NK-92 treated with Interleukin-12 subunit alpha and Interleukin-12 subunit beta, amount 100 ng/mL, for 24 hours (cell line): ENCODE data around the gene MXI1.
A peak's percentile ranks its signal among the peaks of the same experiment; 100 is the strongest.
"Not testable (repeated sequence)": the region's sequence is repeated elsewhere in the genome, so short reads cannot be mapped to it uniquely, and the experiment has no call there.

Experiments
- DNase-seq: peaks from one replicate; lab custom pipeline; 2025; lab: John Stamatoyannopoulos, UW

Gene MXI1

DNA sequence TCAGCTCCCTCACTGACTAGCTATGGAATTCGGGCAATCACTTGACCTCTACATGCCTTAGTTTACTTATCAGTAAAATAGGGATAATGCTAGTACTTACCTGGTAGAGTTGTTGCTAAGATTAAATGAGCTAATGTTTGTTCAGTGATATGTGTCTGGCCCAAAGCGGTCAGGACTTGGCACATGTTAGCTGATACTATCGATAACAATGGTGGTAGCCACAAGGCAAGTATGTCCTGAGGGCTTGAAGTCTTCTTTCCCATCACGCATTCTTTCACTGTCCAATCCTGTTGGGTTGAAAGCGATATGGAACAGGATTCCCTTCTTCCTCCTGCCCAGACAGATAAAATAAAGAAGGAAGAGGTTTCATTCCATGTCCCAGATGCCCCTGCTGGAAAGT, 25.5 kb upstream of the MXI1 start:
- DNase-seq, result no peak

DNA sequence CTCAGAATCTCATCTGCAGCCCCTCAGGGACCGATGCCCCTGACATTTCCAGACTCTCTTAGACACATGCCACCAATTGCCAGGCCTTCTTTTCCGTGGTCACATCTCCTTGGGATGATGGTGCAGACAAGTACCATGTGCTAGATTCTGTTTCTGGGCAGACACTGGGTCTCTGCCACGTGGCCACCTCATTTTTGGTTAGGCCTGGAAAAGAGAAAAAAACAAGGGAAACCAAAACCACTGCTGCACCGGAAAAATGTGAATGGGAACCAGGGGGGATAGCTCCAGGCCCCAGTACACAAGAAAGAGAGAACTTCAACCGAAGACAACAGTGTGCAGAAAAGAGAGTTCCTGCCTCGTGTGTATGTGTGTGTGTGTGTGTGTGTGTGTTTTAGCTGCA, 23.0 kb upstream of the MXI1 start:
- DNase-seq, result no peak

DNA sequence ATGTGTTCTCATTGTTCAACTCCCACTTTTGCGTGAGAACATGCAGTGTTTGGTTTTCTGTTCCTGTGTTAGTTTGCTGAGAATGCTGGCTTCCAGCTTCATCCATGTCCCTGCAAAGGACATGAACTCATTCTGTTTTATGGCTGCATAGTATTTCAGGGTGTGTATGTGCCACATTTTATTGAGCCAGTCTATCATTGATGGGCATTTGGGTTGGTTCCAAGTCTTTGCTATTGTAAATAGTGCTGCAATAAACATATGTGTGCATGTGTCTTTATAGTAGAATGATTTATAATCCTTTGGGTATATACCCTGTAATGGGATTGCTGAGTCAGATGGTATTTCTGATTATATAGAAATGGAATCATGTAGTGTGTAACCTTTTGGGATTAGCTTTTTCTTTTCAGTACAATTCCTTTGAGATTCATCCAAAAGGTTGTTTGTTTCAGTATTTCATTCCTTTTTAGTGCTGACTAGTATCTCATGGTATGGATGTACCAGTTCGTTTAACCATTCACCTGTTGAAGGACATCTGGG, 21.7 kb upstream of the MXI1 start:
- DNase-seq, result not testable (repeated sequence)

DNA sequence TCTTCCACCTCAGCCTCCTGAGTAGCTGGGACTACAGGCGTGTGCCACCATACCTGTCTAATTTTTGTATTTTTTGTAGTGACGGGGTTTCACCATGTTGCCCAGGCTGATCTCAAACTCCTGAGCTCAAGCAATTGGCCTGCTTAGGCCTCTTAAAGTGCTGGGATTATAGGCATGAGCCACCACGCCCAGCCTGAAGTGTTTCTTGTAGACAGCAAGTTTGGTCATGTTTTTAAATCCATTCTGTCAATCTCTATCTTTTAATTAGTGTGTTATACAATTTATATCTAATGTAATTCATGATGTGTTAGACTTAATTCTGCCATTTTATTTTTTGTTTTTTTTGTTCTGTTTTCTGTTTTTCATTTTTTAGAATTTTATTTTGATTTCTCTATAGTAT, 17.2 kb upstream of the MXI1 start:
- DNase-seq, result no peak

DNA sequence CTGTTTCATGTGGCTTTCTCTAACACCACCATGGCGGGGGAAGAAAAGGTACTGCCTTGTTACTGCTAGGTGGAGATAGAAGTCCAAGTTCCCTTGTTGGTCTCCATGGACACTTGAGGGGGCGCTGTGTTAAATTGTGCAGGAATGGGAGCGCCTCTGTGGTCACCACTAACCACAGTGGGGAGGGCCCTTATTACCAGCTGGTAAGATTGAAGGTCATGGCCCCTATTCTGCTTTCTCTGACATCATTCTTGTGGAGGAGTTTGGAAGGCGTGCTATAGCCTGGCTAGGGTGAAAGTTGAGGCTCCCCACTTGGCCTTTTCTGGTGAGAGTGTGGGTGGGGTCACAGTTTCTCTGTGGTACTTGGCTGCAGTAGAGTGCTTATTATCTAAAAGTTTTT, 14.9 kb upstream of the MXI1 start:
- DNase-seq, result no peak

DNA sequence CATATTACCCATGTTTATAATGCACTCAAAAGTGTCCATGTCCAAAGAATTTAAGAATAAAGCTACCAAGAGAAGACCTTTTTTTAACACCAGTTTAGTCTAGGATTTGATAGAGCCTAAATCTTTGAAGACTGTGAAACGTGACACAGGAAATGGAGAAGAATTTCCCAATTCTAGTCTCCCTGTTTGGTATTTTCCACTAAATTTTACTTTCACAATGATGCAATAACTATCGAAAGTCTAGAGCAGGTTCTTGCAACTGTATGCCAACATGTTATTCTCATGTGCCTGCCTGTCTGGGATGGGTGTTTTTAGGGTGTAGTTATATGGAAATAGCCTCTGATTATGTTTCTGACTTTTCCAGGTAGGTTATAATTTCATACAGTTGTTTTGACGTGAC, 6.9 kb upstream of the MXI1 start:
- DNase-seq, result no peak

DNA sequence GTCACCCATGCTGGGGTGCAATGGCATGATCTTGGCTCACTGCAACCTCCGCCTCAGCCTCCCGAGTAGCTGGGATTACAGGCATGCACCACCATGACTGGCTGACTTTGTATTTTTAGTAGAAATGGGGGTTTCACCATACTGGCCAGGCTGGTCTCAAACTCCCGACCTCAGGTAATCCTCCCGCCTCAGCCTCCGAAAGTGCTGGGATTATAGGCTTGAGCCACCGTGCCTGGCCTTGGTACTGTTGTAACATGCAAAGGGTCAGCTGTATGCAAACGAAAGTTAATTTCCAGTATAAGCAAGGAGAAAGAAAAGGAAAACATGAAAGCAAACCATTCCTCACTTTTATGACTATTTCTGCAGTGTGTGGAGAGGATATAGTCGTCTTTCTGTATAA, 6.4 kb upstream of the MXI1 start:
- not testable (repeated sequence) for DNase-seq

DNA sequence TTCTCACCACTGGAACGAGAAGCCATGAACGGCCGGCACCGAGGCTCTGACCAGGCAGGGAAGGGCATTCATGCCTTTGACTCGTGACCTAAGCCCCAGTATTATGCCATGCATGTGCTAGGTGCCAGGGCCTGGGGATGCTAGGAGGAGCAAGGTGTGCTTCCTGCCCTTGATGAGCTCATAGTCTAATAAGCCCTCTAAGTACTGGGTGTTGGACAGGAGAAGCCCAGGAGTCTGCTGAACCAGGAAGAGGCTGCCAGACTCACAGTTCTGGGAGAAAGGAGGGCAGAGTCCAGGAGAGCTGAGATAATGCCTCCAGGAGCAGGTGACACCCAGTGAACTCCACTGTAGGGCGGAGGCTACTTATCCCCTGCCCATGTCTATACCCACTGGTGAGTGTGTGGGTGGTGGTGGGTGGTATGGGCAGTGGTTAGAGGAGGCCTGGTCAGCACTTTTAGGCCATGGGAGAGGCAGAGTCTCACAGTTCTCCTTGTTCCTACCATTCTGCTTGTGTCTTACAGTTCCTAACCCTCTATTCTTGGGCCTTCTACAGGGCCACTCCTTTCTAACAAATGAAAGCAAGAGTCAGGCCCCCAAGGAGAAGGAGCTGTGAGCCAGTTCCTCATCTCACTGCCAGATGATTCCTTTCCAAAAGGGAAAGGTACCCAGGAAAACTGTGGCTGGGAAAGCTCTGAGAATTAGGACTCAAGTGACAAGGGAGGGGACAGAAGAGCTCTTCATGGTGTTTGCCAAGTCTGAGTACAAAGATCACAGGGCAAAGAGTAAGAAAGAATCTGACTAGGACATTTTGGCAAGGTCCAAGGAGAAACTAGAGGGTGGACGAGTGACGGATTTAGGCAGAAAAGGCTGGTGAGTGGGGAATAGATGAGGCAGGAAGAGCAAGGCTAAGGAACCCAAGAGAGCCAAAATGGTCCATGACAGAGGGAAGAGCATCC, 3.6 kb upstream of the MXI1 start:
- DNase-seq, result no peak

DNA sequence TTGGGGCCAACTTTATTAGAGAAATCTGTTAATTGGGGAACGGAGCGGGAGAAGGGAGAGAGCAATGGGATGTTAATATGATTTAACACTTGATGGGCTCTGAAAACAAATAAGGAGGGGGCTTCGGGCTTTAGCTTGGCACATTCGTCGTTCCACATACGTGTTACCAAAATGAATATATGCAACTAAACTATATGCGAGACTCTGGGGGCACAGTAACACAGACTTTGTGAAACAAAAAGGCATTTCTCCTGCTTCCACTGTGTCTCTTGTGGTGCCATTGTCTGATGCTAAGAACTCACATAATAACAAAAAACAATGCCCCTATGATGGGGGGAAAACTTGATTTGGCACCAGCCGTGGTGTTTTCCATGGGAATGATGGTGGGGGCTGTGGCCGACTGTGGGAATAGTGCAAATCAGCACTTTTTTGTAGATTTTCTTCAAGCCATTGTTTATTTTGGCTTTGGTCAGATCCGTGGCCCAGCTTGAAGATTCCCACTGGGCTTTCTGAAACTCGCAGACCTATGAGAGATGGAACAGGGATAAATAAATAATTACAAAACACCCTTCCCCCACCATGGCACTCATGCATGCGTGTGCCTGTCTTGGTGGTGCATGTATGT, 2.2 kb upstream of the MXI1 start:
- no peak for DNase-seq

DNA sequence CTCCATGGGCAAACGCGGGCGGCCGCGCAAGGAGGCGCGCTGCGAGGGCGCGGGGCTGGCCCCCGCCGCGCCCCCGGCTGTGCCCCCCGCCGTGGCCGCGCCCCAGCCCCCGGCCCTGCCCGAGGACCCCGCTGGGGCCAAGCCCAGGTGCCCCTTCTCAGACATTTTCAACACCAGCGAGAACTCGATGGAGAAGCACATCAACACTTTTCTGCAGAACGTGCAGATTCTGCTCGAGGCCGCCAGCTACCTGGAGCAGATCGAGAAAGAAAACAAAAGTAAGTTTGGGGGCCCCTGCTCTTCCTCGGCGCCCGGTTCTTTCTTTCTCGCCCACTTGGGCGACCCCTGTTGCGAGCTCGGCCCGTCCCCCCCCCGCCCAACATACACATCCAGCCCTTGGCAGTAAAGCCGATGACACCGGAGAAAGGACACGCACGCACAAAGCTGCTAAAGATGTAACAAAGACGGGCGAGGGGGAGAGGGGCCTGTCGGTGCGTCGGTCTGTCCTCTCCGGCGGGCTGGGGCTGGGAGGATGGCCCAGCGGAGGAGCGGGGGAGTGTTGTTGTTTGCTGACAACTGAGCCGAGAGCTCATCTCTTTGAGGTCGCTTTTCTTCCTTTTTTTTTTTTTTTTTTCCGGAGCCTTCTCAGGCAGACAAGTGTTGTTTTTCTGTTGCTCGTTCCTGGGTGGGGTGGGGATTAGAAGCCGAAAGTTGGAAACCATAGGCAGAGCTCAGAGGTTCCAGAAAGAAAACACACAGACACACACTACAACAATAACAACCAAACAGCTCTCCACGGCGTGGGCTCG, 604 bp downstream of the MXI1 start:
- DNase-seq, result no peak

DNA sequence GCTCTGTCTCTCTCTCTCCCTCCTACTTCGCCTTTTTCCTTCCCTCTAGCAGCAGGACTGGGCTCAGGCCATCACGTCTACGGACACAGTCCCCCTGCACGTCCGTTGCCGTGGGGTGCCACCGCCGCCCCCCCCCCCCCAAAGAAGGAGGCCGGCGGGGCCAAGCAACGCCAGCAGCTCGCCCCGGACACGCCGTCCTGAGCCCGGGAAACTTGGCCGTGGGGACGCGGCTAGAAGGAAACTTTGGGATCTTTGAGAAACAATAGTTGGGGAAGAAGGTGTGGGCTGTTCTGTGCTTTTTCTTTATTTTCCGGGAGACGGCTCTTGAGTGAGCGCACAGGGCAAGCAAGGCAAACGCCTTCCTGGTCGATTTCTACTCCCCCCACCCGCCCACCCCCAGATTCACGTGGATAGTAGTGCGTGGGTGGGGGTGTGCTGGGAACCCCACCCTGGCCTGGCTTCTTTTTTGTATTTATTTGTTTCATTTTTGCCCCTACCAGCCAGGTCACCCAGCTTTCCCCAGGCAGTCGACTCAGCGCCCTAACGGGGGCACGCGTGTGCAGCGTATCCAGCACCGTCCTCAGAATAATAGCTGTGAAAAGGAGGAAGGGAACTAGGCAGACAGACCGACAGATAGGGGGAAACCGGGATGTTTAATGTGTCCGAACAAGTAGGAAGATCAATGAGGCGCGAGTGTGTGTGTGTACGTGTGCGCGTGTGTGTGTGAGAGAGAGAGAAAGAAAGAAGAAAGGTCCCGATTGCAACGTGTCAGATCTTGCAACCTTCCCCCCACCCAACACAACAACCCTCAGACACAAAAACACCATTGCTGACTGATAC, 1.4 kb downstream of the MXI1 start:
- DNase-seq, result no peak

DNA sequence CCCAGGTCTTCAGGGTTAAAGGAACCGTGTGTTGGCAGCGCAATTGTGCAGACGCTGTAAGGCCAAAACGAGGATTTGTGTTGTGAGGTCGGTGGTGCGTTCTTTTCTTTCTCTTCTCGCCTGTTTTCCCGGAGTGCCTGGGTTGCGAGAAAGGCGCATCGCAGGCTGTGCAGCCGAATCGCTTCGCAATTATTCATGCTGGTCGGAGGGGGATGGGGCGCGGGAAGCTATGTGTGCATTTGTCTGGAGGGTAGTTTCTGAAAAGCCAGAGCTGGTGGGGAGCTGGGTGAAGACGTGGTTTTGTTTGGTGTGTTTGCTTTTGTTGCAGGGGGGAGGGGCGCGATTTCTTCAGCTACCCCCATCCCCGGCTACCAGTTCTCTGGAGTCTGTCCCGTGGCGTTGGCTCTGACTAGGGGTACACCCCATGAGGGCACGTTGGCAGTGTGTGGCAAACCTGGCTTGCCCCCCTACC, 2.1 kb downstream of the MXI1 start:
- DNase-seq, result peak; percentile 68

DNA sequence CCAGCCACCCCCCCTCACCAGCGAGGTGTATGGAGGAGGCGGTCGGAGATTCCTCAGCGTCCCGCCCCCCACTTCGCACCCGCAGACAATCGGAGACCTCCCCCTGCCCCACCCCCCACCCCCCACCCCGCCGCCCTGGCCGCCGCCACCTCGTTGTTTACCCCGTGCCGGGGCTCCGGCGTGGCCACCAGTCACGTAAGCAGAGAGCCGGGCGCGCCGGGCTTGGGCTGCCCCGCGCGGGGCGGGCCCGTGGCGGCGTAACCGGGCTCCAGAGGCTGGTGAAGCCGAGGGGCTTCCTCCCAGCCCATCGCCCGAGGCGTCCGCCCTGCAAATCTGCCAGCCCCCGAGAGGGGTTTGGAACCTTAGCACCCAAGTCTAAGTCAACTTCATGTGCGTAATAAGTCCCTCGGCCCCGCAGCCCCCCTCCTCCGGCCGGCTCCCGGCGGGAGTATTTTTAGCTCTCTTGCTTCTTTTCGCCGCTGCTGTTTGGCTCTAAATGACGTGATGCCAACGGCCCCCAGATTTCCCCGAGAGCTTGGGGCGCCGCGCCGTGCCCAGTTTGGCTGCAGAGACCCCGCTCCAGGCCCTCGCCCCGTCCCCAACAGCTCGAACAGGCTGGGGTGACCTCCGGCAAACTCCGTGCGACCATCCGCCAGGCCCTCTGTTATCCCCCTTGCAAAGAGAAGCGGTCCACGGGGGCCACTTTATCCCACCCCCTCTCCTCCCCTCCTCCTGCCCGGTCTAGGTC, 2.7 kb downstream of the MXI1 start:
- no peak for DNase-seq

DNA sequence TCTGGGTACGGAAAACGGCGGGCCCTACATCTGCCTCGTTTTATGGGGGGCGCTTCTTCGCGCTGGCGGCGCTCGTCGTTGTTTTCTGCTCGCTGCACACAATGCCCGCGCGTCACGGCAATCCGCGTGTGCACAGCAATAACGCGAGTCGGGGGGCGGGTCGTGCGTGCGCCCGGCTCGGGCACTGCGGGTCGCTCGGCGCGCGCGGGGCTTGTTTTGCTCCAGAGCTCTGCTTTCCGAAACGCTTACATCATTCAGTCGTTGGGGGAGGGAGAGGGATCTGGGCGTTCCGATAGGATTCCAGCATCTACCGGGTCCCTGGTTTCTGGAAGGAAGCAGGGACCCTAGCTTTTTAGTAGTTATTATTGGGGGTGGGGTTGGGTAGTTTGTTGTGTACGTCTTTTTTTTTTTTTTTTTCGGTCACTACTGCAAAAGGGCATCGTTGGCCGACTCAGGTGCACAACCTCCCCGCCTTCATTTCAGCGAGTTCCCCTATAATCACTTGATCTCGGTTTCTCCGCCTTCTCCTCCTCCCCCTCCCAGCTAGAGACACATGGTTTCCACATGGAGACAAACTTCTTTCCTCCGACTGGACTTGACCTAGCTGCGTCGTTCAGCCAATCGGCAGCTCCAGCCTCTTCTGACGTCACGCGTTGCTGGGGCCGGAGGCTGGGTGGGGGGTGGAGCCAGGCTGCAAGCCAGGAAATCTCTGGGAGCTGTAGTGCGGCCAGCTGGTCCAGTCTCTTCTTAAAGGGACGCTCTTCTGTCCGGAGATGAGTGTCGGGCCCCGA, 3.5 kb downstream of the MXI1 start:
- DNase-seq, result peak; percentile 80

DNA sequence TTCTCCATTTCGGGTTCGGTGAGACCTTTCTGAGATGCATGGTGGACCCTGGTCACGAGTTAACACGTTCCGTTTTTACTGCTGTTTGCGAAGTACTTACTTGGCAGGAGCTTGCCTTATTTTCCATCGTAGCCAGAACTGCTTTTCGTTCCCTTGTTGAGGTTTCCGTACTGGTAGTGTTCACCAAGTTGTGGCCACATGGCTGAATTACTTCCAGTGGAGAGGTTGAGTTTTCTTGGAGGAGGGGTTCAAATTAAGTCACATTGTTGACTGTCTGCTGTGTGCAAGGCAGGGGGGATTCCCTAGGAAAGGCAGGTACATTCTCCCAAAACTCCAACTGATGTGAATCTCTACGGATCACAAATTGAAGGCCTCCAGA, 4.0 kb downstream of the MXI1 start:
- DNase-seq, result no peak

DNA sequence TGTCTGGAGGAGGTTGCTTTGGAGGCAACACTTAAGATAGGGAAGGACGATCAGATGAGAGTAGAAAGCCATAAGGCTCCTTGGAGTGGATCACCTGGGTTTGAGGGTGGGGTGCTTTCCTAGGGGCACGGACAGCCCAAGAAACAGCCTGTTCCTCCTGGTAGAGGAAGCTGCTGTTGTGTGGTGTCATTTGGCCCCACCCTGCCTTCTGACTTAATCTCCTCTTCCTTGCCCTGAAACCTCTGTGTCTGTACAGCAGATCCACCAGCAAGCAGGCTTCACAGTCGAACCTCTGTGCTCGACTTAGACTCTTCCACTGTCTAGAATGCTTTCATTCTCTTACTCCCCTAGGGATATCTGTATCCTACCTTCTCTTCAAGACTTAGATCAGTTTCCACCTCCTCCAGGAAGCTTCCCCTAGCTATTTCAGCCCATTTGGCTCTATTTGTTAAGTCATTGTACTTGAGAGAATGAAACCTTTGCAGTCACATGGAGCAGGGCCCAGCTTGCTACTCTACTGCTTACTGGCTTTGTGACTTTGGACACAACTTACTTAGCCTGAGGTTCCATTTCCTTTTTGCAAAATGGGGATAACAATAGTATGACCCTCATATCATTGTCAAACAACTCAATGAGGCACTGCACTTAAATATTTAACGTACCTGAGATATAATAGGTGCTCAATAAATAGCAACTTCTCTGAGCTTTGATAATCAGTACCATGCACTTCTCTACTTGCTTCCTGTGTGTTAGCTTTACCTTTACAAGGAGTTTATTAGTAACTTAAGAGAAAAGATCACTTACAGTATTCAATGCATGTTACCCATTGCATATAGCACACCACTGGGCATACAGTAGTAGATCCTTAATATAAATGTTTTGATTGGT, 5.0 kb downstream of the MXI1 start:
- DNase-seq, result no peak

DNA sequence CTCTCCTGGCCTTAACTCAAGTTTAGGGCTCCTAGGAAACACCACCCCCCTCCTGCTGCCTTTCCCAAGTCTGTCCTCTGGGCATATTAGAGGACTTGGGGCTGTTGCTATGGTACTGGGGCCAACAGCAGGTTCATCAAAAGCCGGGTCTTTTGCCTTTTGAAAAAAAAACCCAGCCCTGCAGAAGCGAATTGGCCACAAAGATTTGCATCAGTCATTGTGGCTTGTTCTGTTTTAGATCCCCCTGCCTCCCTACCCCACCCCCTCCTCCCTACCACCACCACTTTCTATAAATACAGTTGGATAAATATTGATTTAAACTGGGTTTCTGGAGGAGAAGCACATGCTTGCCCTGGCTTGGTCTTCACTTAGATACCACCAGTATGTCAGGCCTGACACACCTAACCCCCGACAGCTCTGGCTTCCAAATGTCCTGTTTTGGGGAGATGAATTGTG, 7.0 kb downstream of the MXI1 start:
- no peak for DNase-seq

DNA sequence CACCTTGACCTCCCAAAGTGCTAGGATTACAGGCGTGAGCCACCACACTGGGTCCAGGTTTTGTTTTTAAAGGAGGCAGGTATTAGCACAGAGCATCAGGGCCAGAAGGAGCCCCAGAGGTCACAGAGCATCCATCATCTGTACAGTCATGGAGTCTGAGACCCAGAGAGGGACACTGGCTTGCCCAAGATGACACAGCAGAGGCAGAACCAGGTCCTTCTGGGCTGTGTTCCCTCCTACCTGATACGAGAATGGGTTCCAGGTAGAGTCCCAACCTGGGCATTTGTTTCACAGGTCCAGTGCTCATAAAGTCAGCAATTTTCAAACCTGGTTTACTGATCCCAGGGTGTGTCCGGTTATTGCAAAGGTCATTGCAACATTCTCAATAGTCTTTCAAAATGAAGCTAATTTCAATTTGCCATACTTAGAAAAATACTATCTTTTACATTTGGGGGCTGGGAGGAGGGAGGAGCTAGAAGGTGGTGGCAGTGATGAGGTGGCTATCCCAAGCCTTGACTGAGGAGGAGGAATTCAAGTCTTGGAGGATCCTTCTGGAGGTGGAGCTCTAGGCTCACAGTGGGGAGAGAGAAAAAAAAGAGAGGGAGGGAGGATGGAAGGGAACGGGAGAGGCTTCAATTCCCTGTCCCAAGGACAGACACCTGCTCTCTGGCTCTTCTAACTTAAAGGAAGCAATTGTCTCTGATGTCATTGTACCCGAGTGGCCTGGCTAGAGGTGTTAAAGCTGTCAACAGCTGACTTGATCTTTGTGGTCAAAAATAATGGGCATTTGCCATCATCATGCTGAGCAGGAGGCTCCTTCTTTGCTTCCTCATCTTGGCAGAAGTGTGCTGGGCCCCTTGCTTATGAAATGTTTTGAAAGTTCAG, 8.1 kb downstream of the MXI1 start:
- no peak for DNase-seq
